HEK293 (cell line): ENCODE results near the gene ALAD.

Experiments used
- BCL6B ChIP-seq: fragments of 450-650 bp; formaldehyde crosslinking; IDR thresholded peaks from 2 replicates; pipeline ENCODE4 v1.5.1; 2017; ENCODE audit warnings: missing biosample characterization, missing genetic modification characterization
- PBX3 ChIP-seq: sonication (generic); formaldehyde crosslinking; IDR thresholded peaks from 2 replicates; pipeline ENCODE4 v1.8.1; 2022; ENCODE audit warnings: mild to moderate bottlenecking, moderate library complexity, missing genetic modification reagents
- WT1 ChIP-seq: fragments of 450-650 bp; formaldehyde crosslinking; IDR thresholded peaks from 2 replicates; pipeline ENCODE4 v1.5.1; 2016; ENCODE audit warnings: missing biosample characterization, missing genetic modification characterization
- ZNF138 ChIP-seq: fragments of 450-650 bp; formaldehyde crosslinking; IDR thresholded peaks from 2 replicates; pipeline ENCODE4 v1.5.1; 2016; ENCODE audit warnings: missing biosample characterization, missing genetic modification characterization, borderline replicate concordance
- ZNF266 ChIP-seq: fragments of 450-650 bp; formaldehyde crosslinking; IDR thresholded peaks from 2 replicates; pipeline ENCODE4 v1.5.1; 2016; ENCODE audit warnings: missing biosample characterization, missing genetic modification characterization, low read depth
- ZNF324 ChIP-seq: fragments of 450-650 bp; formaldehyde crosslinking; IDR thresholded peaks from 2 replicates; pipeline ENCODE4 v1.5.1; 2016; ENCODE audit warnings: missing biosample characterization, missing genetic modification characterization
- ZNF394 ChIP-seq: fragments of 450-650 bp; formaldehyde crosslinking; IDR thresholded peaks from 2 replicates; pipeline ENCODE4 v1.5.1; 2016; ENCODE audit warnings: missing biosample characterization, missing genetic modification characterization, mild to moderate bottlenecking, moderate library complexity, borderline replicate concordance
- ZNF544 ChIP-seq: fragments of 450-650 bp; formaldehyde crosslinking; IDR thresholded peaks from 2 replicates; pipeline ENCODE4 v1.5.0; 2017; ENCODE audit warnings: missing biosample characterization, missing genetic modification characterization
- ZNF660 ChIP-seq: fragments of 450-650 bp; IDR thresholded peaks from 2 replicates; pipeline ENCODE4 v1.5.1; 2018; ENCODE audit warnings: missing biosample characterization, mild to moderate bottlenecking, missing genetic modification characterization
- ZNF701 ChIP-seq: fragments of 450-650 bp; formaldehyde crosslinking; IDR thresholded peaks from 2 replicates; pipeline ENCODE4 v1.5.1; 2016; ENCODE audit warnings: missing biosample characterization, missing genetic modification characterization
- ZSCAN18 ChIP-seq: fragments of 450-650 bp; formaldehyde crosslinking; IDR thresholded peaks from 2 replicates; pipeline ENCODE4 v1.5.1; 2016; ENCODE audit warnings: missing biosample characterization, missing genetic modification characterization
- ZSCAN4 ChIP-seq: fragments of 450-650 bp; formaldehyde crosslinking; IDR thresholded peaks from 2 replicates; pipeline ENCODE4 v1.5.1; 2017; ENCODE audit warnings: missing biosample characterization, missing genetic modification characterization
- ZXDB ChIP-seq: fragments of 450-650 bp; formaldehyde crosslinking; IDR thresholded peaks from 2 replicates; pipeline ENCODE4 v1.5.1; 2016; ENCODE audit warnings: missing biosample characterization, missing genetic modification characterization
- TF ChIP-seq, protein P1 (sequence below): fragments of 450-650 bp; formaldehyde crosslinking; IDR thresholded peaks from 2 replicates; pipeline ENCODE4 v1.5.1; 2016; ENCODE audit warnings: missing biosample characterization, missing genetic modification characterization, borderline replicate concordance
- TF ChIP-seq, protein P2 (sequence below): fragments of 450-650 bp; formaldehyde crosslinking; IDR thresholded peaks from 2 replicates; pipeline ENCODE4 v1.5.1; 2017; ENCODE audit warnings: missing biosample characterization, mild to moderate bottlenecking, missing genetic modification characterization, moderate library complexity
- TF ChIP-seq, protein P3 (sequence below): fragments of 450-650 bp; formaldehyde crosslinking; IDR thresholded peaks from 2 replicates; pipeline ENCODE4 v1.5.1; 2016; ENCODE audit warnings: missing biosample characterization, missing genetic modification characterization
- TF ChIP-seq, protein P4 (sequence below): fragments of 450-650 bp; formaldehyde crosslinking; IDR thresholded peaks from 2 replicates; pipeline ENCODE4 v1.5.1; 2016; ENCODE audit warnings: missing biosample characterization, missing genetic modification characterization
- TF ChIP-seq, protein P5 (sequence below): fragments of 450-650 bp; formaldehyde crosslinking; IDR thresholded peaks from 2 replicates; pipeline ENCODE4 v1.5.1; 2016; ENCODE audit warnings: missing biosample characterization, missing genetic modification characterization

ALAD gene

DNA sequence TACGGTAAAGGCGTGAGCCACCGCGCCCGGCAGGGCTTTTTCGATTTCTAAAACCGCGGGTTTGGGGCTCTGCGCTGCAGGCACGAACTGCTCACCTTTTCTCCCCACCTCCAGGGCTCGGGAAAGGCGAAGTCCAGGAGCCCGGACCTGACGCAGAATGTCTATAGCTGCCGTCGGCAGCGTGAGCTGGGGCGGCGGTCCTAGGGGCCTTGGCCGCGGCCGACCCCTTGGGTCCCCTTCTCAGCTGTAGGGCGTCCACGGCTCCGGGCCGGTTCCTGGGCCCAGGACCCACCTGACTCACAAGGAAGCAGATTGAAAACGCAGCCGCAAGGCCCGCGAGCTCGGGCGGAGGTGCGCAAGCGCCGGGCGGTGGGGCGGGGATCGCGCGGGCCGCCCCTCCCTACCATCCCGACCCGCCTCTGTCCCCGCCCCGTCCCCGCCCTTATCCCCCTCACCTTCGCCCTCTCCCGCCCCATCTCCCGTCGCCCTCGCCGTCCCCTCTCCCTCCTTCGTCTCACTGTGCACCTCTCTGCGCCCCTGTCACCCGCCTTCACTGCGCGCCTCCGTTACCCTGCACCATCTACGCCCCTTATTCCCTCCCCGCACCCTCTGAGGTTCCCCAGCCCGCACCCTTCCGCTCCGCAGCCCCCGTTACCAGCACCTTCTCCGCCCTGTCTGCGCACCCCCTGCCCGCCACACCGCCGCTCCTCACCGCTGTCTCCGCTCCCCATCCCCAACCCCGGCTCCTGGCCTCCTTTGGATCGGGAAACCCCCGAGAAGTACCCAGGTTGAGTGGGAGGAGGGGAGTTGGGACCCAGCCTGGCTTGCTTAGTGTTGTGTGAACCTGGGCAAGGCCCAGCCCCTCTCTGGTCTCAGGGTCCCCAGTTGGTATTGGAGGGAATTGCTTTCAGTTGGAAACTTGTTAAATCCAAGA lies 24.2 kb downstream of the ALAD start, which contains the start of gene HDHD3 (continued):
- TF ChIP-seq, protein P1, sequence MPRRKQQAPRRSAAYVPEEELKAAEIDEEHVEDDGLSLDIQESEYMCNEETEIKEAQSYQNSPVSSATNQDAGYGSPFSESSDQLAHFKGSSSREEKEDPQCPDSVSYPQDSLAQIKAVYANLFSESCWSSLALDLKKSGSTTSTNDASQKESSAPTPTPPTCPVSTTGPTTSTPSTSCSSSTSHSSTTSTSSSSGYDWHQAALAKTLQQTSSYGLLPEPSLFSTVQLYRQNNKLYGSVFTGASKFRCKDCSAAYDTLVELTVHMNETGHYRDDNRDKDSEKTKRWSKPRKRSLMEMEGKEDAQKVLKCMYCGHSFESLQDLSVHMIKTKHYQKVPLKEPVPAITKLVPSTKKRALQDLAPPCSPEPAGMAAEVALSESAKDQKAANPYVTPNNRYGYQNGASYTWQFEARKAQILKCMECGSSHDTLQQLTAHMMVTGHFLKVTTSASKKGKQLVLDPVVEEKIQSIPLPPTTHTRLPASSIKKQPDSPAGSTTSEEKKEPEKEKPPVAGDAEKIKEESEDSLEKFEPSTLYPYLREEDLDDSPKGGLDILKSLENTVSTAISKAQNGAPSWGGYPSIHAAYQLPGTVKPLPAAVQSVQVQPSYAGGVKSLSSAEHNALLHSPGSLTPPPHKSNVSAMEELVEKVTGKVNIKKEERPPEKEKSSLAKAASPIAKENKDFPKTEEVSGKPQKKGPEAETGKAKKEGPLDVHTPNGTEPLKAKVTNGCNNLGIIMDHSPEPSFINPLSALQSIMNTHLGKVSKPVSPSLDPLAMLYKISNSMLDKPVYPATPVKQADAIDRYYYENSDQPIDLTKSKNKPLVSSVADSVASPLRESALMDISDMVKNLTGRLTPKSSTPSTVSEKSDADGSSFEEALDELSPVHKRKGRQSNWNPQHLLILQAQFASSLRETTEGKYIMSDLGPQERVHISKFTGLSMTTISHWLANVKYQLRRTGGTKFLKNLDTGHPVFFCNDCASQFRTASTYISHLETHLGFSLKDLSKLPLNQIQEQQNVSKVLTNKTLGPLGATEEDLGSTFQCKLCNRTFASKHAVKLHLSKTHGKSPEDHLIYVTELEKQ (tag by site-specific recombination): no peak
- no peak for TF ChIP-seq ZNF394
- TF ChIP-seq, protein P2, sequence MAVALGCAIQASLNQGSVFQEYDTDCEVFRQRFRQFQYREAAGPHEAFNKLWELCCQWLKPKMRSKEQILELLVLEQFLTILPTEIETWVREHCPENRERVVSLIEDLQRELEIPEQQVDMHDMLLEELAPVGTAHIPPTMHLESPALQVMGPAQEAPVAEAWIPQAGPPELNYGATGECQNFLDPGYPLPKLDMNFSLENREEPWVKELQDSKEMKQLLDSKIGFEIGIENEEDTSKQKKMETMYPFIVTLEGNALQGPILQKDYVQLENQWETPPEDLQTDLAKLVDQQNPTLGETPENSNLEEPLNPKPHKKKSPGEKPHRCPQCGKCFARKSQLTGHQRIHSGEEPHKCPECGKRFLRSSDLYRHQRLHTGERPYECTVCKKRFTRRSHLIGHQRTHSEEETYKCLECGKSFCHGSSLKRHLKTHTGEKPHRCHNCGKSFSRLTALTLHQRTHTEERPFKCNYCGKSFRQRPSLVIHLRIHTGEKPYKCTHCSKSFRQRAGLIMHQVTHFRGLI (tag by site-specific recombination): peak; percentile 51; the same call in 1 of the 2 replicates
- no peak for TF ChIP-seq ZNF324
- TF ChIP-seq BCL6B: no peak
- TF ChIP-seq, protein P3, sequence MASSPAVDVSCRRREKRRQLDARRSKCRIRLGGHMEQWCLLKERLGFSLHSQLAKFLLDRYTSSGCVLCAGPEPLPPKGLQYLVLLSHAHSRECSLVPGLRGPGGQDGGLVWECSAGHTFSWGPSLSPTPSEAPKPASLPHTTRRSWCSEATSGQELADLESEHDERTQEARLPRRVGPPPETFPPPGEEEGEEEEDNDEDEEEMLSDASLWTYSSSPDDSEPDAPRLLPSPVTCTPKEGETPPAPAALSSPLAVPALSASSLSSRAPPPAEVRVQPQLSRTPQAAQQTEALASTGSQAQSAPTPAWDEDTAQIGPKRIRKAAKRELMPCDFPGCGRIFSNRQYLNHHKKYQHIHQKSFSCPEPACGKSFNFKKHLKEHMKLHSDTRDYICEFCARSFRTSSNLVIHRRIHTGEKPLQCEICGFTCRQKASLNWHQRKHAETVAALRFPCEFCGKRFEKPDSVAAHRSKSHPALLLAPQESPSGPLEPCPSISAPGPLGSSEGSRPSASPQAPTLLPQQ: peak; percentile 71; the same call in 1 of the 2 replicates
- TF ChIP-seq, protein P4, sequence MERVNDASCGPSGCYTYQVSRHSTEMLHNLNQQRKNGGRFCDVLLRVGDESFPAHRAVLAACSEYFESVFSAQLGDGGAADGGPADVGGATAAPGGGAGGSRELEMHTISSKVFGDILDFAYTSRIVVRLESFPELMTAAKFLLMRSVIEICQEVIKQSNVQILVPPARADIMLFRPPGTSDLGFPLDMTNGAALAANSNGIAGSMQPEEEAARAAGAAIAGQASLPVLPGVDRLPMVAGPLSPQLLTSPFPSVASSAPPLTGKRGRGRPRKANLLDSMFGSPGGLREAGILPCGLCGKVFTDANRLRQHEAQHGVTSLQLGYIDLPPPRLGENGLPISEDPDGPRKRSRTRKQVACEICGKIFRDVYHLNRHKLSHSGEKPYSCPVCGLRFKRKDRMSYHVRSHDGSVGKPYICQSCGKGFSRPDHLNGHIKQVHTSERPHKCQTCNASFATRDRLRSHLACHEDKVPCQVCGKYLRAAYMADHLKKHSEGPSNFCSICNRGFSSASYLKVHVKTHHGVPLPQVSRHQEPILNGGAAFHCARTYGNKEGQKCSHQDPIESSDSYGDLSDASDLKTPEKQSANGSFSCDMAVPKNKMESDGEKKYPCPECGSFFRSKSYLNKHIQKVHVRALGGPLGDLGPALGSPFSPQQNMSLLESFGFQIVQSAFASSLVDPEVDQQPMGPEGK (tag by site-specific recombination): peak; percentile 93
- TF ChIP-seq ZNF701 (tag by site-specific recombination): no peak
- peak; percentile 79; the same call in 1 of the 2 replicates for TF ChIP-seq ZNF660
- 0 out of 2 replicates have a peak, but pooled peaks have one; percentile 16 for TF ChIP-seq WT1 (tag by site-specific recombination)
- TF ChIP-seq ZSCAN18 (tag by site-specific recombination): no peak
- TF ChIP-seq, protein P5, sequence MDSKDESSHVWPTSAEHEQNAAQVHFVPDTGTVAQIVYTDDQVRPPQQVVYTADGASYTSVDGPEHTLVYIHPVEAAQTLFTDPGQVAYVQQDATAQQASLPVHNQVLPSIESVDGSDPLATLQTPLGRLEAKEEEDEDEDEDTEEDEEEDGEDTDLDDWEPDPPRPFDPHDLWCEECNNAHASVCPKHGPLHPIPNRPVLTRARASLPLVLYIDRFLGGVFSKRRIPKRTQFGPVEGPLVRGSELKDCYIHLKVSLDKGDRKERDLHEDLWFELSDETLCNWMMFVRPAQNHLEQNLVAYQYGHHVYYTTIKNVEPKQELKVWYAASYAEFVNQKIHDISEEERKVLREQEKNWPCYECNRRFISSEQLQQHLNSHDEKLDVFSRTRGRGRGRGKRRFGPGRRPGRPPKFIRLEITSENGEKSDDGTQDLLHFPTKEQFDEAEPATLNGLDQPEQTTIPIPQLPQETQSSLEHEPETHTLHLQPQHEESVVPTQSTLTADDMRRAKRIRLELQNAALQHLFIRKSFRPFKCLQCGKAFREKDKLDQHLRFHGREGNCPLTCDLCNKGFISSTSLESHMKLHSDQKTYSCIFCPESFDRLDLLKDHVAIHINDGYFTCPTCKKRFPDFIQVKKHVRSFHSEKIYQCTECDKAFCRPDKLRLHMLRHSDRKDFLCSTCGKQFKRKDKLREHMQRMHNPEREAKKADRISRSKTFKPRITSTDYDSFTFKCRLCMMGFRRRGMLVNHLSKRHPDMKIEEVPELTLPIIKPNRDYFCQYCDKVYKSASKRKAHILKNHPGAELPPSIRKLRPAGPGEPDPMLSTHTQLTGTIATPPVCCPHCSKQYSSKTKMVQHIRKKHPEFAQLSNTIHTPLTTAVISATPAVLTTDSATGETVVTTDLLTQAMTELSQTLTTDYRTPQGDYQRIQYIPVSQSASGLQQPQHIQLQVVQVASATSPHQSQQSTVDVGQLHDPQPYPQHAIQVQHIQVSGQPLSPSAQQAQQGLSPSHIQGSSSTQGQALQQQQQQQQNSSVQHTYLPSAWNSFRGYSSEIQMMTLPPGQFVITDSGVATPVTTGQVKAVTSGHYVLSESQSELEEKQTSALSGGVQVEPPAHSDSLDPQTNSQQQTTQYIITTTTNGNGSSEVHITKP: no peak; the same call in 1 of the 2 replicates
- TF ChIP-seq ZNF138: no peak
- TF ChIP-seq ZXDB (tag by site-specific recombination): peak; percentile 14; the same call in 1 of the 2 replicates
- no peak for TF ChIP-seq ZSCAN4 (tag by site-specific recombination)
- TF ChIP-seq PBX3: 0 out of 2 replicates have a peak, but pooled peaks have one; percentile 30
- TF ChIP-seq ZNF544 (tag by site-specific recombination): no peak
- TF ChIP-seq ZNF266: no peak
